Measurements from ENCODE around the gene DGKG. TPM values are rescaled to one million over a fixed set of nuclear protein-coding genes. Genes with fewer than 3 reads are reported as not detected.

The DGKG gene
- total and polyA plus RNA-seq, 2 donors (not counting 1 experiment from before 2014, with no cell fraction given): 0.67 to 10.9 TPM

- intact Hi-C loops (cut with micrococcal nuclease): loop anchor here (1.0 to 5.0 kb wide), 4 partner anchors 39 to 382 kb away; partner anchors contain the start of gene ETV5
Observed at GRCh38 chr3:186152889-186153292, 209.1 kb downstream of the DGKG start.

More at GRCh38 chr3:186152889-186153292, 209.1 kb downstream of the DGKG start:
- H3K9me3 ChIP-seq (ENCODE audit: control extremely low read depth in 1 of 3, control insufficient read depth in 2 of 3, insufficient read depth in 1 of 3, low read length in 2 of 3): no peaks in the 10 kb centered on the region
- H4K20me1 ChIP-seq (ENCODE audit: control insufficient read depth, insufficient read depth, low read length, poor library complexity, severe bottlenecking): no peaks in the 10 kb centered on the region
- H3K27ac ChIP-seq (ENCODE audit: low read length in 2 of 2): peak overlapping the region; percentile 81 to 89
- peak overlapping the region in 3 of 5 experiments; percentile 29 to 34 (median 30) for H3K4me3 ChIP-seq (ENCODE audit: control extremely low read depth in 1 of 5, extremely low read depth in 1 of 5, insufficient read depth in 1 of 5, low read depth in 2 of 5, low read length in 4 of 5)
- no peaks in the 10 kb centered on the region for H3K79me2 ChIP-seq (ENCODE audit: control insufficient read depth, insufficient read depth, low read length)
- Mint-ChIP-seq H3K27ac (peak overlapping the region; percentile 95), H3K4me1 (peaks cover 35% of the 10 kb centered on the region), H3K4me3 (peak overlapping the region; percentile 60), H3K27me3 (no peaks in the 10 kb centered on the region), H3K9me3 (ENCODE audit: insufficient read depth) (no peaks in the 10 kb centered on the region)
- no peak for TF ChIP-seq EZH2 (IDR thresholded peaks at IDR 0.05; ENCODE audit: borderline replicate concordance, insufficient read depth, low read depth, low read length, poor library complexity, severe bottlenecking)
- TF ChIP-seq CTCF (IDR thresholded peaks at IDR 0.05): no peak
- H3K4me2 ChIP-seq (replicated peaks; ENCODE audit: low read depth, low read length, poor library complexity, severe bottlenecking): peak overlapping the region; percentile 58
- no peaks in the 10 kb centered on the region for H3K27me3 ChIP-seq (replicated peaks in 1 of 4; ENCODE audit: control extremely low read depth in 1 of 4, control insufficient read depth in 3 of 4, insufficient read depth in 4 of 4, low read length in 3 of 4)
- ChIA-PET CTCF (interaction anchor here (0.9 to 1.9 kb wide), 3 partner anchors 33 to 387 kb away, joined by 6 read pairs; no protein-coding TSS in a partner anchor), POLR2A (interaction anchor here (0.6 to 0.7 kb wide), 2 partner anchors 66 to 98 kb away, joined by 4 read pairs; no protein-coding TSS in a partner anchor)
- H3K36me3 ChIP-seq (replicated peaks in 1 of 2; ENCODE audit: control extremely low read depth in 1 of 2, control insufficient read depth in 1 of 2, extremely low read depth in 1 of 2, insufficient read depth in 2 of 2, low read length in 1 of 2): no peaks in the 10 kb centered on the region
- no CpG with 5 or more reads among the region's 9 CpGs for WGBS (ENCODE audit: insufficient coverage)
- ATAC-seq (ENCODE audit: low read depth) (peak; percentile 90), DNase-seq (peak; percentile 88)
- H3K9ac ChIP-seq (ENCODE audit: low read length): peak overlapping the region; percentile 41
- peaks cover 28 to 40% of the 10 kb centered on the region in 2 donors for H3K4me1 ChIP-seq (ENCODE audit: control insufficient read depth in 2 of 2, insufficient read depth in 2 of 2, low read length in 2 of 2)
- H2AFZ ChIP-seq (ENCODE audit: insufficient read depth, low read depth, low read length, poor library complexity, severe bottlenecking): peak overlapping the region; percentile 40

Measured in B cell (primary cell).